NCI-H1417 (cell line): ENCODE measurements around the gene PAX5.

Experiments used
- DNase-seq, 3 experiments: peaks; one replicate each; lab custom pipeline; 2025; lab: John Stamatoyannopoulos, UW

PAX5 gene

DNA sequence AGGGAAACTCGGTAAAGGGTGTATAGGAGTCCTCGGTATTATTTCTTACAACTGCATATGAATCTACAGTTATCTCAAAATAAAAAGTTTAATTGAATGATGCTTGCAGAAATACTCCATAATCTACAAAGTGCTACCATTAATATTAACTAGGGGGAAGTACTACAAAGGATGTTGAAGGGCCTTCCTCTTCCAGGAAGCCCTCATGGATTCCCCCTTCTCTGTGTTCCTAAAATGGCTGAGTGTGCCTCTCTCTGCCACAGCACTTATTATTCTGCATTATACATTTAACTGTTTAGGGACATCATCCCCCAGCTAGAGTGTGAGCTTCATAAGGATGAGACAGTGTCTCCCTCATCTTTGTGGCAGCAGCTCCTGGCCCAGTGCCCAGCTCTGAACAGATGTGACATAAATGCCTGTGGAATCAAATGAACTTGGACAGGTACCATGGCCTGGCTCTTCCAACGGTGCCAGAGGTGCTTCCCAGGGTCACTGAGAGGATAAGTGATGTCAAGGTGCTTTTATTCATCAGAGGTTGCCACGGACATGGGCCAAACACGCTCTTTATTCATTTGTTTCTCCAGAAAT, 99.5 kb downstream of the PAX5 start:
- DNase-seq: no peak

DNA sequence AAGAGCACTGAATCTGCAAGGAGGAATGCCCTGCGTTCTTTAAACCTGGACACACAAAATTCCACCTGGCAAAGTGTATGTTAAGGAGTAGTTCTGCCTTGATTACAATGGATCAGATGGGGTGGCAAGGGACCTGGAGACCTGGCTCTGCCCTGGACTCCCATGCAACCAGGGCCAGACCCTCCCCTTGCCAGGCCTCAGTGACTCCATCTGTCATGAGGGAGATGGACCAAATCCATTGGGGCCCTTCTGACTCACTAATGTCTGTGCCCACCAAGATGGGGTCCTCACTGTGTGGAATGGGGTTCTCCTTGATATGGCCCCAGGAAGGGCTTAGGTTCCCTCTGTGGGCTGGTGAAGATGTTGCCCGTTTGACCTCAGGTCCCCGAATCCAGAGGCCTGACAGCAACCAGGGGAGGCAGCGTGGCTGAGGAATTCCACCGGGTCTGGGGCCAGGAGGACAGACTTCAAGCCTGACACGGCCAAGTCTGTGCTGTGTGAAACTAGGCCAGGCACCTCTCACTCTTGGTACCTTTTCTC, 100.3 kb downstream of the PAX5 start:
- DNase-seq: no peak

DNA sequence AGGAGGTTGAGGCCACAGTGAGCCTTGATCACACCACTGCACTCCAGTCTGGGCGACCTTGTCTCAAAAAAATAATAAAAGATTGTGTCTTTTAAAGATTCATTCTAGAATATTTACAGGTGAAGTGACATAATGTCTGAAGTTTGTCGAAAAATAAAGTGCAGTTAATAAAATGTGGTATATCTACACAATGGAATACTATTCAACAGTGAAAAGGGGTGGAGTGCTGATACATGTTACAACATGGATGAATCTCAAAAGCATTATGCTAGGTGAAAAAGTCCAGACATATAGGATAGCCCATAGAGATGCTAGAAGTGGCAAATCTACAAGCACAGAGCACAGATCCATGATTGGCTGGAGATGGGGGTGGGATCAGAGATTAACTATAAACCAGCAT, 101.9 kb downstream of the PAX5 start:
- no peak for DNase-seq

DNA sequence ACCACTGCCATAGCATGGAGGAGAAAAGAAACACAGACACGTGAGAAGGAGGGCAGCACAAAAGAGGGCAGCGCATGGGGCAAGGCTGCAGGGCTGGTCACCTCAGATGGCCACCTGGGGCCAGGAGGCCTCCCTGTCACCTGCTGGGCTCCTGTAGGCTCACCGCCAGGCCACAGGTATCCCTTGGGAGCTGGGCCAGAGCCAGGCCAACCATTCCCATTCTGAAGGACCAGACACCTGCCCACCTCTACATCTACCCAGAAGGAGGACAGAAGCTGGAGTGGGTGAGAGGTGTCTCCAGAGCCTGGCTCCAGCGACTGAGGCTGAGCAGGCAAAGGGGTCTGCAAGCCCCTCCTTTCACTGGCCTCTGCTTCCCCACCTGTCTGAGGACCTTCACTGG, 103.1 kb downstream of the PAX5 start:
- DNase-seq: no peak

DNA sequence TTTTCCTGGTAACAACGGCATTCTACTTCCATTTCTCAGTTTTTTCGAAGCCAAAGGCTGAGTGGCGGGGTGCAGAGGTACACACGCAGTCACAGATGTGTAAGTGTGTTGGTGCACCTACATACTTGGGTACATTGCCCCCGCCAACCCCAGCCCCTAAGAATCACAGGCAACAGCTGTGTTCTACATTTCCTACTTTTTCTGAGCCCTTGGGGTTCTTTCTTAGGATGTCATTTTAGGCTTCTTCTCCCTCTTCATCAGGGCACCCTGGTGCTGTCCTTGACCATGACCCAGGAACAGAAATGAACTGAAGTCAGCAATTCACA, 104.8 kb downstream of the PAX5 start:
- no peak for DNase-seq

DNA sequence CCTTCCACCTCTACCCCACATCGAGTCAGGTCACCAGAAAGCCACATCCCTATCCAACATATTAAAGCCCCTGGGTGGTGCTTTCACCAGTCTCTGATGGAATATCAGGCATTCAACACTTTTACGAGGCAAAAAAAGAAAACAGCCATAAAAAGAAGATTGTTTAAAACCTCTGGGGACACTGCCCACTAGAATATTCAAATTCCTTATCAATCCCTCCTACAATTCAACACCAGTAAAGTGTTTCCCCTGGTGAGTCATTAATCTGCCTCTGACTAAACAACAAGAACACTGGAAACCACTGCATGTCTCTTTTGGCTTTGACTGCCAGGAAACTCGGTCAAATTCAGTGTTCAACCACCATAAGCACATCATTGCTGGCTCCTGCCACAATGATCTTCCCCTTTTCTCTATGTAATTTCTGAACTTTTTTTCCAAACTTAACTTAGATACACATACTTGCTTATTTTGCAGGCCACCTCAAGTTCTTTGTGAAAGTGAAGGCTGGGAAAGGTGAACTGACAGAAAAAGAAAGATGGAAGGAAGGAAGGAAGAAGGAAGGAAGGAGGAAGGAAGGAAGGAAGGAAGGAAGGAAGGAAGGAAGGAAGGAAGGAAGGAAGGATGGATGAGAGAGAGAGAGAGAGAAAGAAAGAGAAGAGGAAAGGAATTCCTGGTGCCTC, 105.3 kb downstream of the PAX5 start:
- DNase-seq: no peak

DNA sequence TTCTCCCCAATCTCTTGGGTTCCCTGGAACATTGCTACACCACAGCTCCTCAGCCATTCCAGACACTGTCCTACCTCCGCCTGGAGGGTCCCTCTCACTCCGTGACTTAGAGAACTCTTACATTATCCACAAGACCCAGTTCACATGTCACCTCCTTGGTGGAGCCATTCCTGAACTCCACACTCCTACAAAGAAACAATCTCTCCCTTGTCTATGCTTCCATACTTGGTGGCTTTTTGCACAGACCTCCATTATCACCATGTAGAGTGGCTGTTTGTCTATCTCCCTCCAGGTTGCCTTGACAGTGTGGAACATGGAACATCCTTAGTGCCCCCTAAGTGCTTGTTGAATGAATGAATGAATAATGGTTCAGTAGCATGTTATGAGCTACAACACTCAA, 105.9 kb downstream of the PAX5 start:
- no peak for DNase-seq

DNA sequence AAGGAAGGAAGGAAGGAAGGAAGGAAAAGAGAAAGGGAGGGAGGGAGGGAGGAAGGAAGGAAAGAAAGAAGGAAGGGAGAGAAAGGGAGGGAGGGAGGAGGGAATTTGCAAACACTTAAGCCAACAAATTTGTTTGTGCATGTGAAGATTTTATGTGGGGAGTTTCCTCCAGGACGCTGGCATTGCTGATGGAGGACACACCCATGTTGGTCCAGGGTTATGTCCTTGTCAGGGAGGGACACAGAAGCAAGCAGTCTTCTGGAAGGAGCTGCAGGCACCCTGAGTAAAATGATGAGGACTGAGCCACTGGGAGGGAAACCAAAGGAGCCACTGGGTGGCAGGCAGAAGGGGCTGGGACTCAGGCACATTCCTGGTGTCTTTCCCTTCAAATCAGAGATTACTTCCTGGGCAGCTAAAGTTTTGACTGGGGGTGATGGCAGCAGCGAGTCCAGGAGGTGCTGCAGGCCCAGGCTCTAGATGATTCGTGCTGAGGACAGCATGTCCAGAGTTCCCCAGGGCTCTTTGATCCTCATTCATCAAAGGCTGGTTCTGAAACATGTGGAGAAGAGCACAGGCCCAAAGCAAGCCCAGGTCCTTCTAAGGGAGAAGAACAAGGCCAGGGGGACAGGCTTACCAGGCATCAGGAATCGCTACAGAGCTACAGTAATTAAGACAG, 109.2 kb downstream of the PAX5 start:
- no peak for DNase-seq

DNA sequence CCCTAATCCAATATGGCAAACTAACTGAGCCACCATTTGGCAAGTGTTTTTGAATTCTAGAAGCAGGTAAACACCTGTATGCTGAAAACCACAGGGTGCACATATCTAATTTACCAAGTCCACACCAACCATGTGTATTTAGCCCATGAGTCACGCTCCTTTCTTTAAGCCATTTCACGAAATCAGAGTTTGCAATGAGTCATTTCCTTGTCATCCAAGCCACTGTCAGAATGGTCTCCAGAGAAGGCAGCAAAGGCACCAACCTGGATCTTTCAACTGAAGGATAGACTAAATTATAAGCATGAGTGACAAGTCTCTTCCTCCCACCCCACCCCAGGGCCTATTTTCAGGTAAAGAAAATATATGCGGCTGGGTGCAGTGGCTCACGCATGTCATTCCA, 110.0 kb downstream of the PAX5 start:
- DNase-seq: peak in 2 of 3 experiments; percentile 6 to 41

DNA sequence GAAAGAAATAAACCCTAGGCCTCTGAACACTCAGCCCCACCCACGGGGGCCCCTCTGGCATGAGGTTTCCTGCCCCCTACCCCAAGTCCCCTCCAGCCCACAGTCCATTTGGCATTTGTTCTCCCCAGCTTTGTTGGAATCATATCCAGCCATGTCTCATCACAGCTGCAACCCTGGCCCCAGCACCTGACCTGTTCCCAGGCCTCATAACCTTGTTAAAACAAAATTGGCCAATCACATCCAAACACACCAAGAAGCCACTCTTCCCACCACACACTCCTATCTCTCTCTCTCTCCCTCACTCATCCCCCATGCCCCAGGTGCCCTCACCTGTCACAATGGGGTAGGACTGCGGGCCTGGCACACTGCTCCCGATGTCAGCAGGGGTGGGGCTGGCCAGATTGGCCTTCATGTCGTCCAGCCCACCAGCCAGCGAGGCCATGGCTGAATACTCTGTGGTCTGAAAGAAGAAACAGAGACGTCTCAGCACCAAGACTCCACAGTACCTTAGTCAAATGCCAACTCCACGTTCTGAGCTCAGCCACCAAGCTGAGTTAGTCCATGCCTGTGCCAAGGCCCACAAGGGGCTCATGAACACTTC, 110.9 kb downstream of the PAX5 start:
- no peak for DNase-seq

DNA sequence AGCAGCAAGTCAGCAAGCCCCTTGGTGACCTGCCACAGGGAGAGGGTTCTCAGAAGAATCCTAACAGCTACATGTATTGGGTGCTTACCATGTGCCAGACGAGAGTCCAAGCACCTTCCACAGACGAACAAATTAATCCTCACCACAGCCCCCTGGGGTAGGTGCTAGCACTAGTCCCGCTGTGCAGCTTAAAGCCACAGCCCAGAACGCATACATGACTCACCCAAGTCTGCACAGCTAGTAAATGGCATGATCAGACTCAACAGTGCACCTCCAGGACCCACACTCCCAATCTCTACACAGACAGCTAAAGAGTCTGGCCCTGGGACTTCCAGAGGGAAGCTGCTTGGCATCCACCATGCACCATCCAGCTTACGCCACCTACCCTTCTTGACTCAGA, 111.5 kb downstream of the PAX5 start:
- DNase-seq: no peak

DNA sequence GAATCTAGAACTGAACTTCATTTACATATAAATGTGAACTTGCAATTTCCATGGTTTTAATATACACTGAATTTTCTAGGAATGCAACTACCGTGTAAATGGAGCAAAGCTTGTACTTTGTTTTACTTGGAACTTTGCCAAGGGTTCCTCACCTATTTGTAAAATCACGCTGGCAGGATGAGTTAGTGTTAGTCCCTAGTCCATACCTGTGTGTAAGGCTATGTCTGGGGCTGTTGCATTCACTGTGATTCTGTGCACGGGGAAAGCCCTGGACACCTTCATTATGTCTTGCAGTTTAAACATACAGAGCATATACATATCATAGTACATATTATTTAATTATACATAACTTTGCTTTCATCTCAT, 119.9 kb downstream of the PAX5 start:
- peak in 1 of 3 experiments; percentile 49 for DNase-seq

DNA sequence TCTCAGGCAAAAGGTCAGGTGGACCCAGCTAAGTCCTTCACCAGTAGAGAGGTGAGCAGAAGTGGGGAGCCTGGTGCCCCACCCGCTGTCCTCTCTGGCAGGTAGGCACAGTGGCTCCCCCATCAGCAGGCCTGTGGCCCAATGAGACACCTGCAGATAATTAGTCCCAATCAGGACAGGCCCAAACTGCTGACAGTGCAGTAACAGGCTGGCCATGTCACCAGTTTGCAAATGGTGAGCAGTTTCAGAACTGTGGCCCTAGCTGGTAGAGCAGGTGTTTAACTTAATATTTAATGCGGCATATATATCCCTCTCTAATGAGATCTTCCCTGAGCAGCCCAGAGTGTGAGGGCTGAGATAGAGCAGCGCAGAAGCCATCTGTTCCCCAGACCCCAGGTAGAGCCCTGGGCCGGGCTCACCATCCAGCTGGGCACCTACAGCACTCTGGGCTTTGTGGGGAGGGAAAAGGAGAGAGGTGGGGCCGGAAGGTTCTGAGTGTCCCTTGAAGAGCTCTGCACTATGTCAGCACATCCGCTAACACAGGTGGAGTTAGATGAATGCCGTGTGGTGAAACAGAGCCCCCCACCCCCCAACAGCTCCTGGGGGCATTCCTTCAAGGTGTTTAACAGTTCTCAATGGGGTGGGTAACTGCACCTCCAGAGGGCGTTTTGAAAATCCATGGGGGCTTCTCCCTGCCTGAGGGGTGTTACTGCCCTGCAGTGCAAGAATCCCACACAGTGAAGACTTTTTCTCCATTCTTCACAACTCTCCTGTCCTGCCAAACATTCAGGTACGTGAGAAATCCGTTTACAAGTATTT, 120.5 kb downstream of the PAX5 start:
- no peak for DNase-seq

DNA sequence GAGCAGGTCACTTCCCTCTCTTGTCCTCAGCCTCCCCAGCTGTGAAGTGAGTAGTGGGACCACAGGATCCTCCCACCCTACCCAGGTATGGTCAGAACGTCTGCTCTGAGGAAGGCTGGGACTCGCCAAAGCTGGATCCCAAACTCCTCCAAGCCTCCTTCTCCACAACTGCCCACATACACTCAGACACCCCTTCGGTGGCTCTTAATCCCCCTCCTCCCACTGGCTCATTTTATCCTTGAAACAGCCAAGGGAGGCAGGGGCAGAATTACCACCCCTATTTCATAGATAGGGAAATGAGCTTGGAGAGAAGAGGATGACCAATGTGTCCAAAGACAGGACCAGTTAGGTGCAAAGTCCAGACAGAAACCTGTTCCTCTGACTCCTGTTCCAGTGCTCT, 121.4 kb downstream of the PAX5 start:
- no peak for DNase-seq

DNA sequence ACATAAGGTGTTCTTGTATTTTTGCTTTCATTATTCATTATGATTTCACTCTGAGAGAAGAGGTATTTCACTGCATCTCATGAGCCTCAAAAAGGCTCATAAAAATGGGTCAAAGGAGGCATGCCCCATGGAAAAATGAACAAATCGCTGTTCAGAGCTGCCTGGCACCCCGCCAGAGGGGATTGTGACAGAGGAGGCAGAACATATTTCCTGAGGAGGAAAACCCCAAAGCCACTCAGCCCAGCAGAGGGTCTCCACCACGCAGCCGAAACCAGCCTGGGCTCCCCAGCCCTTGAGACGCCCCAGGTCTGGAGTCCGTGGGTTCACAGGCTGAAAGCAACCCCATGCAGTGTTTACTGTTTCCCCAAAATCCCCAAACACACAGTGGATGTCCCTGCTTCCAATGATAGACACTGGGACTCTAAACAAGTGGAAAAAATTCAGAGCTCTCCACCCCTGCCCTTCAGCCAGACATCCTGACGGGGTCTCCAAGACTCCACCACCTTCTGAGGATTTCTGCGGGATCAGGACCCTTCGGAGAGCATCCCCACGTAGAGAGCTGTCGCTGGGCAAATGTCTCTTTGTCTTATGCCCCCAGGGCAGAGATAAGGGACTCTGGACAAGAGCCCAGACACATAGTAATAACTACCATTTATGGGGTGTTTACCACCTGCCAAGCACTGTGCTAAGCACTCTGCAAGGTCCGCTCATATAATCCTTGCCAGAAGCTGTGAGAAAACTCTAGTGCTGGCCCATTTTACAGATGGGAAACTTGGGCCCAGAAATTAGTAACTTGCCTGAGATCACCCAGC, 122.3 kb downstream of the PAX5 start:
- DNase-seq: no peak

DNA sequence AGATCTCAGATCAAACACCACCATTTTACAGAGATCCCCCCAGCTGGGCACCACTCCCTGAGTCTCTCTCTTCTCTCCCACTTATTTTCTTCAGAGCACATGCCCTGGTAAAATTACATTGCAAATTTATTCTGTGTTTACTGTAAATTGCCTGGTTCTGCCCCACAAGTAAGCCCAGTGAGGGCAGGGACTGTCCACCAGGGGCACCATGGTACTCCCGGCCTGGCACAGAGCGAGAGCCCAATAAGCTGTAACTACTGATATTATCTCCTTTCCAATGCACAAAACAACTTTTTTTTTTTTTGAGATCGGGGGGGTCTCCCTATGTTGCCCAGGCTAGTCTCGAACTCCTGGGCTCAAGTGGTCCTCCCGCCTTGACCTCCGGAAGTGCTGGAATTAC, 123.0 kb downstream of the PAX5 start:
- DNase-seq: no peak

DNA sequence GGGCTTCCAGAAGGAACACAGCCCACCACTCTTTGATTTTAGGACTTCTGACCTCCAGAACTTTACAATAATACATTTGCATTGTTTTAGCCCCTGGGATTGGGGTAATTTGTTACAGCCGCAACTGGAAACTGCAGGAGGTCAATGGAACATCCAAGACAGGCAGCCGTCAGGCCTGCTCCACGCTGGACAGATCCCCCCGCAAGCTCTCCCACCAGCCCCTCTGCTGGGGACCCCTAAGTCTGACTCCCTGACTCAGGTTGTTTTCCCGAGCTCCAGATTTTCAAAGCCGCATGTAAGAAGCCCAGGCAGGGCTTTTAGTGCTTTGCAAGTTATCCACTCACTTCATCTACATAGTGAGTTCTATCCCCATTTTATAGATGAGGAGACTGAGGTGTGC, 127.6 kb downstream of the PAX5 start:
- no peak for DNase-seq

DNA sequence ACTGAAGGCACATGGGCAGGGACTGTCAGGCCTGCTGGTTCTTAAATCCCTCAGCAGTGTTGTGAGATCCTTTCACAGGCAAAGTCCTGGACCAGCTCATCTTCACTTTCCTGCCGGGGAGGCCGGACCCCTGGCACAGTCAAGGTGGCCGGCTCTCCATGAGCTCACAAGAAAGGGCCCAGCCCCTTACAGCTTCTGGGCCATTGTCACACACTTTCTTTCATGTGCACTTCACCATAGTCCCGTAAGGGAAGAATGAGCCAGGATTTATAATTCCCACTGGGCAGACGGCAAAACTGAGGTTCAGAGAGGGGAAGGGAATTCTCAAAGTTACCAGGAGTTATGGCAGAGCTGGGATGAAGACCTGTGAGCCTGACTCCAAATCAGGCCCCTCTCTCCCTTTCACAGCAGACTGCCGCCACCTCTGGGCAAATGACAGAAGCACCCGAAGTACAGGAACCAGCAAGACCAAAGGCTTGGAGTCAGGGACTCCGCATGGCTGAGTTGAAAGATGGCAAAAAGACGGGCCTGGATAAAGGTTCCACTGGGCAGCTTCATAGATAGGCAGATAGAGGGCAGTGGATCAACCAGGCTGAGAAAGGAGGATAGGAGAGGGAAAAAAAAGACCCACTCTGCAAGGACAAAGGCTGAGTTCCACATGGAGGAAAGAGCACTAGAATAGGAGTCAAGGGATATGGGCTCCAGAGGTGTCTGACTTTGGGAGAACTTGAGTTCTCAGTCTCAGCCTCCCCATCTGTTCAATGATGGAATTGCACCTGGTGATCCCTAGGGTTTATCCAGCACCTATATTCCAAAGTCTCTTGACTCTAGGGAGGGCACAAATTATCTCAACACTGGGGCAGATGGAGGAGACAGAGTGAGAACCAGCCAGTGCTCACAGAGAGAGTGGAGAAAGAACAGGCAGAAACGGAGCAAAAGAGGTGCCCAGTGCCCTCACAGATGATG, 128.7 kb downstream of the PAX5 start:
- no peak for DNase-seq

DNA sequence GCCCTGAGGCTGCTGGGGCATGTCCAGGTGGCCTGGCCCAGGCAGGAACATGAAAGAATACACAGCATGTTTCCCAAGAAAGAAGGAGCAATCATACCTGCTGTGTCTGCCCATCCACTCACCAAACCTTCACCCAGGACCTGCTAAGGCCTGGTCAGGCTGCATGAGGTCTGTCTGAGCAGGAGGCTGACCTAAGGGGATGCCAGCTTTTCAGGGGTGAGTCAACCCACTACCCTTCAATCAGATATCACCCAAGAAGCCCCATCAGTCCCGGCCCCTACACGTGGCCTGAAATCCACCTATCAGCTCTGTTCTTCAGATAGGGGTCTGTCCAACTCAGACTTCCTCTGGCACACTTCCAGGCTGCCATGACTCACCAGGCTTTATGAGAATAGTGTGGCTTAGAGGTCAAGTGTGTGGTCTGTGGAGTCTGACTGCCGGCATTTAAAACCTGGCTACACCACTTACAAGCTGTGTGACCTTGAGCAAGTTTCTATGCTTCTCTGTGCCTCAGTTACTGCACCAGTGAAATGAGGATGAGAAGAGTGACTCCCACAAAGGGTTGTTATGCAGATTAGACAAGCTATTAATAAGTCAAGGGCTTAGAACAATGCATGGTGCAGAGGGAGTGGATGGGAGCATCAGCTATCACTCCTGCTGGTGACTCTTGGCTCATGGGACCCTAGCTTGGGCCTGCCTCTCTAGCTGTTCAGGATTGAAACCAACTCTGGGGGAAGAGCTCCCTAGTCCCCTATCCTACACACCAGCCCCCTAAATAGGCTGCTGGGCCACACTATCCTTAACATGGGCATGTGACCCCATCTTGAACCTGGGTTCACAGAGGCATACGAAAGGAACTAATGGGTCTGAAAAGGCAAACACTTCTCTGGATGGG, 130.3 kb downstream of the PAX5 start:
- peak in 1 of 3 experiments; percentile 4 for DNase-seq
